ENCODE data around the gene GRPEL1.

The GRPEL1 gene

DNA sequence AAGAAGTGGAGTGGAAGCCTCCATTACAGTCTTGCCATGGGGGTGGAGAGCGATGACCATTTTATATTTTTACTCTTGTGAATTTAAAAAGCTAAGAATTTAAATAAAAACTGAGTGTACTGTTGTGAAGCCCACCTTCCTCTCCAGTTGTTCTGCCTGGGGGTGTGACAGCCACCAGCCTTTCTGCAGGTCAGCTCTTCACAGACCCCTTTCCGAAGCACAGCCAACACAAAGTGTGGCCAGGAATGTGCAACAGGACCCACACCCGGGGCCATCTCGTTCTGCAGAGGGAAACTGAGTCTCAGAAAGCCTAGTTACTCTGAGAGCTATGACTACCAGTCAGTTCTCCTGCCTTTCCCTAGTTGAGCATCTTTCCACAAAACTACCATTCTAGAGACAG, 1.4 kb downstream of the GRPEL1 start:
- no peak for ATAC-seq
- TF ChIP-seq, protein P1, sequence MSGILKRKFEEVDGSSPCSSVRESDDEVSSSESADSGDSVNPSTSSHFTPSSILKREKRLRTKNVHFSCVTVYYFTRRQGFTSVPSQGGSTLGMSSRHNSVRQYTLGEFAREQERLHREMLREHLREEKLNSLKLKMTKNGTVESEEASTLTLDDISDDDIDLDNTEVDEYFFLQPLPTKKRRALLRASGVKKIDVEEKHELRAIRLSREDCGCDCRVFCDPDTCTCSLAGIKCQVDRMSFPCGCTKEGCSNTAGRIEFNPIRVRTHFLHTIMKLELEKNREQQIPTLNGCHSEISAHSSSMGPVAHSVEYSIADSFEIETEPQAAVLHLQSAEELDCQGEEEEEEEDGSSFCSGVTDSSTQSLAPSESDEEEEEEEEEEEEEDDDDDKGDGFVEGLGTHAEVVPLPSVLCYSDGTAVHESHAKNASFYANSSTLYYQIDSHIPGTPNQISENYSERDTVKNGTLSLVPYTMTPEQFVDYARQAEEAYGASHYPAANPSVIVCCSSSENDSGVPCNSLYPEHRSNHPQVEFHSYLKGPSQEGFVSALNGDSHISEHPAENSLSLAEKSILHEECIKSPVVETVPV (CRISPR knock-in tag; IDR thresholded peaks at IDR 0.05) = no peak
- no peak for TF ChIP-seq ZFP3 (CRISPR knock-in tag; IDR thresholded peaks at IDR 0.05)
- no peak for TF ChIP-seq GLIS3 (CRISPR knock-in tag; IDR thresholded peaks at IDR 0.05)
- TF ChIP-seq ISL1 (CRISPR knock-in tag; IDR thresholded peaks at IDR 0.05) = no peak
- TF ChIP-seq, protein P2, sequence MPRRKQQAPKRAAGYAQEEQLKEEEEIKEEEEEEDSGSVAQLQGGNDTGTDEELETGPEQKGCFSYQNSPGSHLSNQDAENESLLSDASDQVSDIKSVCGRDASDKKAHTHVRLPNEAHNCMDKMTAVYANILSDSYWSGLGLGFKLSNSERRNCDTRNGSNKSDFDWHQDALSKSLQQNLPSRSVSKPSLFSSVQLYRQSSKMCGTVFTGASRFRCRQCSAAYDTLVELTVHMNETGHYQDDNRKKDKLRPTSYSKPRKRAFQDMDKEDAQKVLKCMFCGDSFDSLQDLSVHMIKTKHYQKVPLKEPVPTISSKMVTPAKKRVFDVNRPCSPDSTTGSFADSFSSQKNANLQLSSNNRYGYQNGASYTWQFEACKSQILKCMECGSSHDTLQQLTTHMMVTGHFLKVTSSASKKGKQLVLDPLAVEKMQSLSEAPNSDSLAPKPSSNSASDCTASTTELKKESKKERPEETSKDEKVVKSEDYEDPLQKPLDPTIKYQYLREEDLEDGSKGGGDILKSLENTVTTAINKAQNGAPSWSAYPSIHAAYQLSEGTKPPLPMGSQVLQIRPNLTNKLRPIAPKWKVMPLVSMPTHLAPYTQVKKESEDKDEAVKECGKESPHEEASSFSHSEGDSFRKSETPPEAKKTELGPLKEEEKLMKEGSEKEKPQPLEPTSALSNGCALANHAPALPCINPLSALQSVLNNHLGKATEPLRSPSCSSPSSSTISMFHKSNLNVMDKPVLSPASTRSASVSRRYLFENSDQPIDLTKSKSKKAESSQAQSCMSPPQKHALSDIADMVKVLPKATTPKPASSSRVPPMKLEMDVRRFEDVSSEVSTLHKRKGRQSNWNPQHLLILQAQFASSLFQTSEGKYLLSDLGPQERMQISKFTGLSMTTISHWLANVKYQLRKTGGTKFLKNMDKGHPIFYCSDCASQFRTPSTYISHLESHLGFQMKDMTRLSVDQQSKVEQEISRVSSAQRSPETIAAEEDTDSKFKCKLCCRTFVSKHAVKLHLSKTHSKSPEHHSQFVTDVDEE (CRISPR knock-in tag; IDR thresholded peaks at IDR 0.05) = no peak
- TF ChIP-seq ZFP30 (CRISPR knock-in tag; IDR thresholded peaks at IDR 0.05) = no peak
- TF ChIP-seq SNAI2 (CRISPR knock-in tag; IDR thresholded peaks at IDR 0.05) = no peak
- TF ChIP-seq CSDC2 (CRISPR knock-in tag; IDR thresholded peaks at IDR 0.05) = no peak
- no peak for TF ChIP-seq ZNF565 (CRISPR knock-in tag; conservative IDR thresholded peaks at IDR 0.05; ENCODE audit: low read depth)

- ATAC-seq = no peak
Observed at GRCh38 chr4:7066006-7066405, 1.9 kb downstream of the GRPEL1 start.

GRCh38 chr4:7063362-7063761, 4.5 kb downstream of the GRPEL1 start:
- no peak for ATAC-seq
- no peak for TF ChIP-seq POU6F1 (CRISPR knock-in tag; IDR thresholded peaks at IDR 0.05; ENCODE audit: borderline replicate concordance, low read depth)
- no peak for TF ChIP-seq TCF4 (CRISPR knock-in tag; IDR thresholded peaks at IDR 0.05; ENCODE audit: borderline replicate concordance)
- no peak for TF ChIP-seq ISL1 (CRISPR knock-in tag; IDR thresholded peaks at IDR 0.05)
- TF ChIP-seq ZFP3 (CRISPR knock-in tag; IDR thresholded peaks at IDR 0.05) = no peak
- no peak for TF ChIP-seq OSR1 (CRISPR knock-in tag; IDR thresholded peaks at IDR 0.05)
- TF ChIP-seq, protein P1 (CRISPR knock-in tag; IDR thresholded peaks at IDR 0.05) = no peak
- TF ChIP-seq ESRRG (CRISPR knock-in tag; IDR thresholded peaks at IDR 0.05) = no peak
- TF ChIP-seq, protein P3, sequence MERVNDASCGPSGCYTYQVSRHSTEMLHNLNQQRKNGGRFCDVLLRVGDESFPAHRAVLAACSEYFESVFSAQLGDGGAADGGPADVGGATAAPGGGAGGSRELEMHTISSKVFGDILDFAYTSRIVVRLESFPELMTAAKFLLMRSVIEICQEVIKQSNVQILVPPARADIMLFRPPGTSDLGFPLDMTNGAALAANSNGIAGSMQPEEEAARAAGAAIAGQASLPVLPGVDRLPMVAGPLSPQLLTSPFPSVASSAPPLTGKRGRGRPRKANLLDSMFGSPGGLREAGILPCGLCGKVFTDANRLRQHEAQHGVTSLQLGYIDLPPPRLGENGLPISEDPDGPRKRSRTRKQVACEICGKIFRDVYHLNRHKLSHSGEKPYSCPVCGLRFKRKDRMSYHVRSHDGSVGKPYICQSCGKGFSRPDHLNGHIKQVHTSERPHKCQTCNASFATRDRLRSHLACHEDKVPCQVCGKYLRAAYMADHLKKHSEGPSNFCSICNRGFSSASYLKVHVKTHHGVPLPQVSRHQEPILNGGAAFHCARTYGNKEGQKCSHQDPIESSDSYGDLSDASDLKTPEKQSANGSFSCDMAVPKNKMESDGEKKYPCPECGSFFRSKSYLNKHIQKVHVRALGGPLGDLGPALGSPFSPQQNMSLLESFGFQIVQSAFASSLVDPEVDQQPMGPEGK (CRISPR knock-in tag; IDR thresholded peaks at IDR 0.05; ENCODE audit: borderline replicate concordance) = no peak
- TF ChIP-seq GLIS3 (CRISPR knock-in tag; IDR thresholded peaks at IDR 0.05) = no peak
- TF ChIP-seq ZFP30 (CRISPR knock-in tag; IDR thresholded peaks at IDR 0.05) = no peak
- TF ChIP-seq ZNF8 (CRISPR knock-in tag; IDR thresholded peaks at IDR 0.05) = no peak
- TF ChIP-seq CSDC2 (CRISPR knock-in tag; IDR thresholded peaks at IDR 0.05) = no peak
- TF ChIP-seq SNAI2 (CRISPR knock-in tag; IDR thresholded peaks at IDR 0.05) = no peak
- TF ChIP-seq ZNF565 (CRISPR knock-in tag; conservative IDR thresholded peaks at IDR 0.05; ENCODE audit: low read depth) = no peak
- TF ChIP-seq TOX (CRISPR knock-in tag; IDR thresholded peaks at IDR 0.05; ENCODE audit: borderline replicate concordance) = no peak

More at GRCh38 chr4:7066006-7066405, 1.9 kb downstream of the GRPEL1 start:
- TF ChIP-seq ISL1 (CRISPR knock-in tag; IDR thresholded peaks at IDR 0.05) (no peak), SNAI2 (CRISPR knock-in tag; IDR thresholded peaks at IDR 0.05) (no peak), TOX (CRISPR knock-in tag; IDR thresholded peaks at IDR 0.05; ENCODE audit: borderline replicate concordance) (no peak), PPARA (CRISPR knock-in tag; IDR thresholded peaks at IDR 0.05; ENCODE audit: borderline replicate concordance) (no peak), POU6F1 (CRISPR knock-in tag; IDR thresholded peaks at IDR 0.05; ENCODE audit: borderline replicate concordance, low read depth) (no peak)
- TF ChIP-seq, protein P1 (CRISPR knock-in tag; IDR thresholded peaks at IDR 0.05) = no peak
- TF ChIP-seq, protein P3 (CRISPR knock-in tag; IDR thresholded peaks at IDR 0.05; ENCODE audit: borderline replicate concordance) = no peak

All from SK-N-SH treated with all-trans-retinoic acid at 6 μM for 48 hours (cell line).